Smooth muscle cell (in vitro differentiated cells): ENCODE data around the gene POLR2F. TPM values are rescaled to one million over a fixed set of nuclear protein-coding genes. Genes with fewer than 3 reads are reported as not detected.
A peak's percentile ranks its signal among the peaks of the same experiment; 100 is the strongest.
"Not testable (repeated sequence)": the region's sequence is repeated elsewhere in the genome, so short reads cannot be mapped to it uniquely, and the experiment has no call there.

ENCODE experiments used
- DNase-seq: peaks from one replicate; lab custom pipeline; 2025; ENCODE audit not compliant: unreplicated experiment; lab: John Stamatoyannopoulos, UW
- H2AFZ ChIP-seq: fragments of 200-600 bp; sonication (generic); 2 replicates; pipeline ENCODE4 v1.6.0; 2016; ENCODE audit warnings: antibody characterized with exemption, low read depth, mild to moderate bottlenecking
- H3F3A ChIP-seq: fragments of 200-600 bp; sonication (generic); 2 replicates; pipeline ENCODE4 v1.6.0; 2017; ENCODE audit warnings: antibody characterized with exemption, low read depth
- H3K27ac ChIP-seq: fragments of 200-600 bp; sonication (generic); 2 replicates; pipeline ENCODE4 v1.5.1; 2016; ENCODE audit warnings: low read depth, mild to moderate bottlenecking
- H3K27me3 ChIP-seq: fragments of 200-600 bp; sonication (generic); 2 replicates; pipeline ENCODE4 v1.6.1; 2016; ENCODE audit warnings: low read depth, mild to moderate bottlenecking
- H3K36me3 ChIP-seq: fragments of 200-600 bp; sonication (generic); 2 replicates; pipeline ENCODE4 v1.5.1; 2016; ENCODE audit warnings: low read depth
- H3K4me1 ChIP-seq: fragments of 200-600 bp; sonication (generic); 2 replicates; pipeline ENCODE4 v1.5.1; 2016; ENCODE audit warnings: low read depth
- H3K4me2 ChIP-seq: fragments of 200-600 bp; sonication (generic); 2 replicates; pipeline ENCODE4 v1.6.0; 2016; ENCODE audit warnings: mild to moderate bottlenecking
- H3K4me3 ChIP-seq: fragments of 200-600 bp; sonication (generic); 2 replicates; pipeline ENCODE4 v1.5.1; 2016; ENCODE audit warnings: mild to moderate bottlenecking
- H3K79me2 ChIP-seq: fragments of 200-600 bp; sonication (generic); 2 replicates; pipeline ENCODE4 v1.6.0; 2016; ENCODE audit warnings: low read depth, mild to moderate bottlenecking
- H3K9ac ChIP-seq: fragments of 200-600 bp; sonication (generic); 2 replicates; pipeline ENCODE4 v1.6.0; 2016; ENCODE audit warnings: low read depth
- H3K9me3 ChIP-seq: fragments of 200-600 bp; sonication (generic); replicated peaks from 2 replicates; pipeline ENCODE4 v1.5.1; 2016; ENCODE audit warnings: low read depth
- H4K20me1 ChIP-seq: fragments of 200-600 bp; sonication (generic); 2 replicates; pipeline ENCODE4 v1.6.0; 2016; ENCODE audit warnings: low read depth
- WGBS: methylation state at CpG from one replicate; pipeline ENCODE4 v1.1.7; 2016; ENCODE audit warnings: low lambda C conversion rate; 5-methylcytosine and 5-hydroxymethylcytosine counted together
- polyA plus RNA-seq: library from polyadenylated mRNA; unstranded; fragments of >200 nt; fragmentation: Nextera tagmentation; extraction: Ambion mirVana; gene quantifications from 2 replicates; pipeline ENCODE4 v1.2.1, GENCODE V29; 2016
- total RNA-seq: library from RNA; depleted of rRNA; stranded (reverse); fragments of >200 nt; gene quantifications from 2 replicates; pipeline ENCODE4 v1.2.3, GENCODE V29; 2014
- TF ChIP-seq, protein P1 (sequence below): fragments of 200-600 bp; sonication (generic); IDR thresholded peaks from 2 replicates; pipeline ENCODE4 v1.5.1; 2017; ENCODE audit warnings: borderline replicate concordance, mild to moderate bottlenecking, antibody characterized with exemption; ENCODE audit not compliant: insufficient read depth, poor library complexity, severe bottlenecking

POLR2F gene
- total and polyA plus RNA-seq, 2 experiments from 2014 or later: 29.0 to 138 TPM

DNA sequence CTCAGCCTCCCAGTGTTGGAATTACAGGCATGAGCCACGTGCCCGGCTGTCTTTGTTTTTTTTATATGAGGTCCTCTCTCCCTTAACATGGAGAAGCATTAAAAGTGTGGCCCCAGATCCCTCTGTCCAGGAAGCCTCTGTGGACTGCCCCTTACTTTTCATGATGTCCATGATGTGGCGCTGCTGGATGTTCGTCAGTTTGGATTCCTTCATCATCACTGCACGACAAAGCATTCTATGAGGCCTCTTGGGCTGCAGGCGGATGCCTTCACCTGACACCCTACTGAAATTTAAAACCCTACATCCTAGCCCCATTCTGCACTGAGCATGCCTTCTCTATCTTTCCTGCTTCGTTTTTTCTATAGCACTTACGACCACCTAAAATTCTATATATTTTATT, 2.2 kb upstream of the POLR2F start:
- Histone ChIP-seq H2AFZ (no peak overlapping the region), H3K4me3 (no peak overlapping the region), H3K9me3 (no peaks in the 10 kb centered on the region), H3F3A (no peaks in the 10 kb centered on the region), H3K79me2 (peaks cover 24% of the 10 kb centered on the region), H3K4me1 (peaks cover 9% of the 10 kb centered on the region), H3K4me2 (no peak overlapping the region), H3K9ac (no peak overlapping the region), H3K27ac (no peak overlapping the region), H3K27me3 (no peaks in the 10 kb centered on the region), H4K20me1 (no peaks in the 10 kb centered on the region), H3K36me3 (no peaks in the 10 kb centered on the region)
- no peak for DNase-seq
- WGBS: 67% methylated on average over 8 of the region's 8 CpGs
- TF ChIP-seq, protein P1, sequence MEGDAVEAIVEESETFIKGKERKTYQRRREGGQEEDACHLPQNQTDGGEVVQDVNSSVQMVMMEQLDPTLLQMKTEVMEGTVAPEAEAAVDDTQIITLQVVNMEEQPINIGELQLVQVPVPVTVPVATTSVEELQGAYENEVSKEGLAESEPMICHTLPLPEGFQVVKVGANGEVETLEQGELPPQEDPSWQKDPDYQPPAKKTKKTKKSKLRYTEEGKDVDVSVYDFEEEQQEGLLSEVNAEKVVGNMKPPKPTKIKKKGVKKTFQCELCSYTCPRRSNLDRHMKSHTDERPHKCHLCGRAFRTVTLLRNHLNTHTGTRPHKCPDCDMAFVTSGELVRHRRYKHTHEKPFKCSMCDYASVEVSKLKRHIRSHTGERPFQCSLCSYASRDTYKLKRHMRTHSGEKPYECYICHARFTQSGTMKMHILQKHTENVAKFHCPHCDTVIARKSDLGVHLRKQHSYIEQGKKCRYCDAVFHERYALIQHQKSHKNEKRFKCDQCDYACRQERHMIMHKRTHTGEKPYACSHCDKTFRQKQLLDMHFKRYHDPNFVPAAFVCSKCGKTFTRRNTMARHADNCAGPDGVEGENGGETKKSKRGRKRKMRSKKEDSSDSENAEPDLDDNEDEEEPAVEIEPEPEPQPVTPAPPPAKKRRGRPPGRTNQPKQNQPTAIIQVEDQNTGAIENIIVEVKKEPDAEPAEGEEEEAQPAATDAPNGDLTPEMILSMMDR: no peak

DNA sequence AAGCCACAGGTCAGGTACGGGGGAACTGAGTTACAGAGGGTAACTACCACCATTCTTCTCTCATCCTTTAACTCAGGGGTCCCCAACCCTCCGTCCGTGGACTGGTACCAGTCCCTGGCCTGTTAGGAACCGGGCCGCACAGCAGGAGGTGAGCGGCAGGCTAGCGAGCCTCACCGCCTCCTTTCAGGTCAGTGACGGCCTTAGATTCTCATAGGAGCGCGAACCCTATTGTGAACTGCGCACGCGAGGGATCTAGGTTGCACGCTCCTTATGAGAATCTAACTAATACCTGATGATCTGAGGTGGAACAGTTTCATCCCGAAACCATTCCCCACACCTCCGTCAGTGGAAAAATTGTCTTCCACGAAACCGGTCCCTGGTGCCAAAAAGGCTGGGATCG, 870 bp upstream of the POLR2F start:
- H3K27ac ChIP-seq: peak overlapping the region; percentile 60
- 46% methylated on average over 20 of the region's 20 CpGs for WGBS
- H3K9me3 ChIP-seq: not testable (repeated sequence)

DNA sequence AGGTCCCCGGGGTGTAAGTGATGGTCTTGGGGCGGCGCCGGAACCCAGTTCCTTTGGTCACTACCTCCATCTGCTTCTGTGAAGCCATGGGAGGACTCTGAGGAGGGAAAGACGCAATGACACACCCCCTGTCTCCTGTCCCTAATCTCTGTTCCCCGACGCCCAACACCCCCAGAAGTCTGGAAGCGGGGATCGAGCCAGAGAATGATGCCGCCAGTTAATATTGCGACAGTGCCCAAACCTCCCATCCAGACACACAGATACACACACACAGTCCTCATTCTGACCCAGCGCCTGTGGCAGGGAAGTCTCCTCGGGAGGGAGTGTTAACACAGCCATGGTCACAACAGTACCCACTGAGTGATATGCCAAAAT, 450 bp upstream of the POLR2F start:
- Histone ChIP-seq H3K27ac (peak overlapping the region; percentile 60), H3F3A (no peaks in the 10 kb centered on the region), H3K4me3 (peak overlapping the region; percentile 89), H2AFZ (peak overlapping the region; percentile 88), H3K27me3 (no peaks in the 10 kb centered on the region), H3K4me2 (peak overlapping the region; percentile 98), H3K4me1 (peaks cover 9% of the 10 kb centered on the region), H3K9ac (peak overlapping the region; percentile 92), H3K36me3 (no peaks in the 10 kb centered on the region), H3K9me3 (no peaks in the 10 kb centered on the region), H4K20me1 (no peaks in the 10 kb centered on the region), H3K79me2 (peaks cover 24% of the 10 kb centered on the region)
- no peak for DNase-seq
- 7% methylated on average over 13 of the region's 13 CpGs for WGBS
- TF ChIP-seq, protein P1: no peak

More for the DNA sequence above, 870 bp upstream of the POLR2F start:
- H3K9ac ChIP-seq: peak overlapping the region; percentile 92
- H3K4me1 ChIP-seq, H3K36me3 ChIP-seq, H3K27me3 ChIP-seq, DNase-seq, H4K20me1 ChIP-seq, H3F3A ChIP-seq: not testable (repeated sequence)
- H3K4me2 ChIP-seq: peak overlapping the region; percentile 98
- peak overlapping the region; percentile 88 for H2AFZ ChIP-seq
- H3K4me3 ChIP-seq: peak overlapping the region; percentile 89
- peaks cover 24% of the 10 kb centered on the region for H3K79me2 ChIP-seq

DNA sequence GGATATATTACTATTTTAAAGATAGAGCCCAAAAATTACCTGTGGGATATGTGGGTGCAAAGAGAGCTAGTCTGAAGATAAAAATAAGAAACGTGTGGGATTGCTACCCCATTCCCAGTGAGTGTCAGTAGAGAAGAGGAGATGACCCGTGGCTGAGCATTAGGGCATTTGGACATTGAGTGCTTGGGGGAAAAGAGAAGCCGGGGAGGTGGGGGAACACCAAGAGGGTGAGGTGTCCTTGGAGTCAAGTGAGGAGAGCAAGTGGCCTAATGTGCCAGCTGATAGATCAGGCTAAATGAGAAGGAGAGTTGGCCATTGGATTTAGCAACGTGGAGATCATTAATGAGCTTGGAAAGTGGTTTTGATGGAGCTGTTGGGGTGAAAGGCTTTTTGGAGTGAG, 1.2 kb downstream of the POLR2F start:
- H3K27me3 ChIP-seq: no peaks in the 10 kb centered on the region
- H4K20me1 ChIP-seq: no peaks in the 10 kb centered on the region
- no peak overlapping the region for H2AFZ ChIP-seq
- H3K9ac ChIP-seq: peak overlapping the region; percentile 92
- no peaks in the 10 kb centered on the region for H3K36me3 ChIP-seq
- H3K27ac ChIP-seq: no peak overlapping the region
- H3K4me2 ChIP-seq: peak overlapping the region; percentile 98
- H3F3A ChIP-seq: no peaks in the 10 kb centered on the region
- H3K4me1 ChIP-seq: peaks cover 9% of the 10 kb centered on the region
- no peak for DNase-seq
- no peaks in the 10 kb centered on the region for H3K9me3 ChIP-seq
- 84% methylated on average over 4 of the region's 4 CpGs for WGBS
- H3K79me2 ChIP-seq: peaks cover 24% of the 10 kb centered on the region
- TF ChIP-seq, protein P1: no peak
- H3K4me3 ChIP-seq: peak overlapping the region; percentile 89

DNA sequence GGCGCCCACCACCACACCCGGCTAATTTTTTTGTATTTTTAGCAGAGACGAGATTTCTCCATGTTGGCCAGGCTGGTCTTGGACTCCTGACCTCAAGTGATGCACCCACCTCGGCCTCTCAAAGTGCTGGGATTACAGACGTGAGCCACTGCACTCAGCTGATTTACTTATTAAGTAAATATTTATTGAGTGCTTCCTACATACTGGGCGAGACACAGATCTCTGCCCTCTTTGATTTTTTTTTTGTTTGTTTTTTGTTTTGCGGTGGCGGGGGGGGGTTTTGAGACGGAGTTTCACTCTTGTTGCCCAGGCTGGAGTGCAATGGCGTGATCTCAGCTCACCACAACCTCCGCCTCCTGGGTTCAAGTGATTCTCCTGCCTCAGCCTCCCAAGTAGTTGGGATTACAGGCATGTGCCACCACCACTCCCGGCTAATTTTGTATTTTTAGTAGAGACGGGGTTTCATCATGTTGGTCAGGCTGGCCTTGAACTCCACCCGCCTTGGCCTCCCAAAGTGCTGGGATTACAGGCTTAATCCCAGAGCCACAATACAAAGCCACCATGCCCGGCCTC, 2.4 kb downstream of the POLR2F start:
- 91% methylated on average over 15 of the region's 15 CpGs for WGBS
- not testable (repeated sequence) for H2AFZ ChIP-seq, H3K4me1 ChIP-seq, DNase-seq, H3K4me2 ChIP-seq, H3K27me3 ChIP-seq, H3K9me3 ChIP-seq, H3K9ac ChIP-seq, H4K20me1 ChIP-seq, H3K27ac ChIP-seq, H3F3A ChIP-seq, H3K36me3 ChIP-seq, H3K4me3 ChIP-seq
- peaks cover 24% of the 10 kb centered on the region for H3K79me2 ChIP-seq
